Neural progenitor cell (in vitro differentiated cells): ENCODE data around the gene MYO1D.

Source experiments
- EZH2 ChIP-seq: fragments of 200-600 bp; sonication (generic); IDR thresholded peaks from 2 replicates; pipeline ENCODE4 v1.6.1; 2017; ENCODE audit warnings: antibody characterized with exemption, mild to moderate bottlenecking, moderate library complexity
- EZH2phosphoT487 ChIP-seq: fragments of 200-600 bp; sonication (generic); IDR thresholded peaks from 2 replicates; pipeline ENCODE4 v1.6.1; 2017; ENCODE audit warnings: antibody characterized with exemption
- TF ChIP-seq, protein P1 (sequence below): fragments of 200-600 bp; sonication (generic); IDR thresholded peaks from 2 replicates; pipeline ENCODE4 v1.5.1; 2017; ENCODE audit warnings: antibody characterized with exemption, mild to moderate bottlenecking

DNA sequence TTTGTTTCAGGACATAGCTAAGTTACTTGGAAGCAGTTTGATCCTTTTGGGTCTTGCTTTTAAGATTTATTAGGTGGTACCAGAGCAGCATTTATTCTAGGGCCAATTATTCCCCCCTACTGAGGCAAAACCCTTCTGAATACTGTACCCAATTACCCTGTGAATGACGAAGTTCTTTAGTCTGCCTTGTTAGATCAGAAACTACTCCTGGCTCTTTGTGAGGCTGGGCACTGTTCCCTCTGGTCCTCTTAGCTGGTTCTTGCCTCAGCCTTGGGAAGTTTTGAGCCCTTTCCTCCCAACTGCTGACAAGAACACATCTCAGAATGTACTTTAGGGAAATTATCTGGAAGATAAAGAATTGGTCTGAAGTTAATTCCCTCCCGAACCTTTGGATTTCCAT, 274.5 kb downstream of the MYO1D start:
- no peak for TF ChIP-seq EZH2
- TF ChIP-seq, protein P1, sequence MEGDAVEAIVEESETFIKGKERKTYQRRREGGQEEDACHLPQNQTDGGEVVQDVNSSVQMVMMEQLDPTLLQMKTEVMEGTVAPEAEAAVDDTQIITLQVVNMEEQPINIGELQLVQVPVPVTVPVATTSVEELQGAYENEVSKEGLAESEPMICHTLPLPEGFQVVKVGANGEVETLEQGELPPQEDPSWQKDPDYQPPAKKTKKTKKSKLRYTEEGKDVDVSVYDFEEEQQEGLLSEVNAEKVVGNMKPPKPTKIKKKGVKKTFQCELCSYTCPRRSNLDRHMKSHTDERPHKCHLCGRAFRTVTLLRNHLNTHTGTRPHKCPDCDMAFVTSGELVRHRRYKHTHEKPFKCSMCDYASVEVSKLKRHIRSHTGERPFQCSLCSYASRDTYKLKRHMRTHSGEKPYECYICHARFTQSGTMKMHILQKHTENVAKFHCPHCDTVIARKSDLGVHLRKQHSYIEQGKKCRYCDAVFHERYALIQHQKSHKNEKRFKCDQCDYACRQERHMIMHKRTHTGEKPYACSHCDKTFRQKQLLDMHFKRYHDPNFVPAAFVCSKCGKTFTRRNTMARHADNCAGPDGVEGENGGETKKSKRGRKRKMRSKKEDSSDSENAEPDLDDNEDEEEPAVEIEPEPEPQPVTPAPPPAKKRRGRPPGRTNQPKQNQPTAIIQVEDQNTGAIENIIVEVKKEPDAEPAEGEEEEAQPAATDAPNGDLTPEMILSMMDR, result no peak
- TF ChIP-seq EZH2phosphoT487, result no peak
